ENCODE data around the gene CCL7. TPM values are rescaled to one million over a fixed set of nuclear protein-coding genes. Genes with fewer than 3 reads are reported as not detected.
"Not testable (repeated sequence)": the region's sequence is repeated elsewhere in the genome, so short reads cannot be mapped to it uniquely, and the experiment has no call there.

Gene CCL7
- total RNA-seq, result 3.1 TPM

DNA sequence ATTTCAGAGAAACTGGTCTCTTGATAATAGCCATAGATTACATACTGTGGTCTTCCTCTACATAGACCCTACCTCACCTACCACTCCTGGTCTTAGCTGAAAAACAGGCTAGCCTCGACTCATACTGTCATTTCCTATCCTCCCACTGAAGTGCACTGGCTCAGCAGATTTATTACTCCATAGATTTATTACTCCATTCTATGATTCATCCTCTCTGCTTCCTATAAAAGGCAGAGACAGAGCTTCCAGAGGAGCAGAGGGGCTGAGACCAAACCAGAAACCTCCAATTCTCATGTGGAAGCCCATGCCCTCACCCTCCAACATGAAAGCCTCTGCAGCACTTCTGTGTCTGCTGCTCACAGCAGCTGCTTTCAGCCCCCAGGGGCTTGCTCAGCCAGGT lies at the start of gene CCL7:
Gene CCL7 (plus strand): TSS at position 253 of the 400 bp plus-strand sequence. CDS start 70 bp downstream, at position 323.
- Histone ChIP-seq H3K4me3 (ENCODE audit: low read length) (no peak within 1 kb of the TSS), H3K4me1 (ENCODE audit: insufficient read depth, low read length) (peaks cover 4% of the 10 kb centered on the region), H3K9me3 (ENCODE audit: low read depth, low read length) (no peaks in the 10 kb centered on the region), H3K27me3 (ENCODE audit: insufficient read depth, low read length) (peaks cover 14% of the 10 kb centered on the region)

DNA sequence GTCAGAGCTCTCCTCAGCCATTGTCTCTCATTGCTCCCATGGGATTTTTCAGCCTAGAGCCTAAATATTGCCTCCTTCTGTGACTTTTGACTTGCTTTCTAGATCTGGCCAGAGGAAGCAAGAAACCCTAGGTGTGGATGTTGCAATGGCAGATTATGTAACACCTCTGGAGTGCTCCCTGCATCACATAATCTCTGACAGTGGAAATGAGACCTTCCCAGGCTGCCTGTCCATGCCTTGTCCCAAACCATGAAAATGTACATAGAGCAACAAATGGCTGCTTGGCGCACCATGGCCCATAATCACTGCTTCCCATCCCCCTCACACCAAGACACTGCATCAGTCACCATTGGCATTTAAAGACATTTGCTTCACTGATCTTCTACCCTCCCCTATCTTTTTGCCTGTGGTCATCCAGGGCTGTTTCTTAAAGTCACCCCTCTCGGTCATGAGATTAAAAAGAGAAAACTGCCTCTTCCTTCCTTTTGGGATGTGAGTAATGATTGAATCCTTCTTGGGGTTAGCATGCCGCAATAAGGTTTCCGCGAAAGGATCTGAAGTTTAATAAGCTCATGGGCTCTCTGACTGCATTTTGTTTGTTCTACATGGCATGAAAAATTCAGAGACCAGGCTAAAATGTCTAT lies 49.1 kb upstream of the CCL7 start:
- Histone ChIP-seq H3K4me1 (ENCODE audit: insufficient read depth, low read length) (peaks cover 56% of the 10 kb centered on the region), H3K9me3 (ENCODE audit: low read depth, low read length) (no peaks in the 10 kb centered on the region), H3K4me3 (ENCODE audit: low read length) (no peak overlapping the region), H3K27me3 (ENCODE audit: insufficient read depth, low read length) (no peaks in the 10 kb centered on the region)

DNA sequence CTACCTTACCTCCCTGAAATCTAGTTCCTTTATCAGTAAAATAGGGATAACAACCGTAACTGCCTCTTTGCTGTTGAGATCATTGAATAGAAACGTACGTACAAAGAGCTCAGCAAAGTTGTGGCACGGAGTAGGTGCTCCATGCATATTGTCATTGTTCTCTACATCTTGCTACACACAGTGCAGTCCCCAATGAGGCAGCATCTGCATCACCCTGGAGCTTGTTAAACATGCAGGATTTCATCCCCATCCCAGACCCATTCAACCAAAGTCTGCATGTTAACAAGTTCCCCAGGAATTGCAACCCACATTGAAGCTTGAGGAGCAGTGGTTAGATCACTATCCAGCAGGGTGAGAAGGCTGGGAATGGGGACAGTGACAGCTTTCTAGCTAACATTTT lies 48.6 kb upstream of the CCL7 start:
- Histone ChIP-seq H3K4me3 (ENCODE audit: low read length) (no peak overlapping the region), H3K4me1 (ENCODE audit: insufficient read depth, low read length) (peaks cover 56% of the 10 kb centered on the region), H3K27me3 (ENCODE audit: insufficient read depth, low read length) (no peaks in the 10 kb centered on the region), H3K9me3 (ENCODE audit: low read depth, low read length) (no peaks in the 10 kb centered on the region)

DNA sequence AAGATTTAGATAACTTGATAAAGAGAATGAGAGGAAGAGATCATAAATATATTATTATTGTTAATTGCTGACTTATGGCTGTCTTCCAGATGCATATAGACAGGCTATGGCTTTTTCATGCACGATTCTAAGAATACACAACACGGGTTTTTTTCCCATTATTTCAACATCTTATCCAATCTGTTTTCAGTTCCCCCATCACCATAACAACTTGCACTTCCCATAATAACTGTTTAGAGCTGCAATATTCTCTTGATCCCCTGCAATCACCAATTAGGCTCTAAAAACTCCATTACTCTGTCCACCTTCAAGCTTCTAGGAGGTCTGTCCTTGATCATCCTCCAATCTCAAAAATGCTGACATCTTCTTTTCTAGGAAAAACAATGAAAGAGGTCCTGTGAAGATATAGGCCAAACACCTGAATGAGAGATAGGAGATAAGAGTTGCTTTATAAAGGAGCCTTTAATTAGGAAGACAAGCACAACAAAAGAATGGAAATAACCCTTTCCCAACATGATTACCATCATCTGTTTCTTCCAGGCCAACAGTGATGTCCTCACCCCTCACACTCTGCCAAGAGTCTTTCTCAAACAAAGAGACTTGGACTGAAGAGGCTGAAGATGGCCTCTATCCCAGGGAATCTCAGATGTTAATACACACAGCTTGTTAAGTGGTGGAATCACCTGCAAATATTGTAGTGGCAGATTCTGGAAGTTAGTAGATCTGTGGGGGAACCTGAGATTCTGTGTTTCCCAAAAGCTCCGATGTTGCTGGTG lies 47.1 kb upstream of the CCL7 start:
- Histone ChIP-seq H3K4me1 (ENCODE audit: insufficient read depth, low read length) (peaks cover 54% of the 10 kb centered on the region), H3K9me3 (ENCODE audit: low read depth, low read length) (no peaks in the 10 kb centered on the region), H3K27me3 (ENCODE audit: insufficient read depth, low read length) (no peaks in the 10 kb centered on the region), H3K4me3 (ENCODE audit: low read length) (no peak overlapping the region)

DNA sequence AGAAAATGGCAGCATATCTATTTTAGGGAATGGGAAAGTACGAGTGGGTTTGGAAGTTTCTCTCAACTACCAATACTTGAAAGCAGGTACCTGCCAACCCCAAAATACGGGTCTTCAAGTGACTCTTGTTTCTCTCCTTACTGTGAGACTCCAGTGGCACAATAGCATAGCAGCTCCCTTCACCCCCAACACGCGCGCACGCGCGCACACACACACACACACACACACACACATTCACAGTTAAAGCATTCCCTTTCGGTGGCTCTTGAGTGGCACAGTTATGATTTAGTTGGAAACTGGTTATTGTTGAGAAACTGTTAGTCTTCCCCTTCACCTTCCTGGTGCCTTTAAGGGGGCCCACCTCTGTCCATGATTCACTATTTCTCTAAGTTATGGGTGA lies 45.0 kb upstream of the CCL7 start:
- no peaks in the 10 kb centered on the region for H3K27me3 ChIP-seq (ENCODE audit: insufficient read depth, low read length)

DNA sequence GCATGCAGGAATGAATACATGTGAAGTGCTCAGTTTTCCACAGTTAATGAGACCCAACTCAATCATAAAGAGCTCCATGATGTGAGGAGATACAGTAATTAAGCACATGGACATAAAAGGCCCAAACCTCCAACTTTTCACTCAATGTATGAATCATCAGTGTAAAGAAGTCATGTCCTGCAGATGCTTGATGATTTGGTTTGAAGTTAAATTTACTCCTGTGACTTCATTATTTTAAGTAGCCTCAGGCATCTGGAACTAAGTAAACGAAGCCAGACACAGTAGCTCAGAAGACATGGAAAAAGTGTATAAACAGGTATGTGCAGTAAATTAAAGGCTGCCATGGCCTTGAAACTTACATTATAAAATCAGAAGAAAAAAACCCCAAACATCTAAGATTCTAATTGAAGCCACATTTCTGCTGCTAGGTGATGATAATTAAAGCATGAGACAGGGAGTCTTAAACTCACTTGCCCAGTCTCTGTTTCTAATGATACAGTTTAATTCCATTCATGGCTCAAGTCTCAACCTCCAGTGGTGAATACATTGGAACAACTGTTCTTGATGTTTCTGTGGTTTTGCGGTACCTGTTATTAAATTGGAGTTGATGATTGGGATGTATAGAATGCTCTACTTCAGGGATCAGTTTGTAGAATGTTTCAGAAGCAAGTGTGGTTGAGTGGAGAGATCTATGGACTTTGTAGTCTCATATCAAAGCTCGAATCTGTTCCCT lies 43.8 kb upstream of the CCL7 start:
- Histone ChIP-seq H3K9me3 (ENCODE audit: low read depth, low read length) (peaks cover 5% of the 10 kb centered on the region), H3K27me3 (ENCODE audit: insufficient read depth, low read length) (peaks cover 6% of the 10 kb centered on the region), H3K4me3 (ENCODE audit: low read length) (no peak overlapping the region), H3K4me1 (ENCODE audit: insufficient read depth, low read length) (peaks cover 21% of the 10 kb centered on the region)

More for the DNA sequence above, 45.0 kb upstream of the CCL7 start:
- no peaks in the 10 kb centered on the region for H3K9me3 ChIP-seq (ENCODE audit: low read depth, low read length)
- H3K4me3 ChIP-seq (ENCODE audit: low read length), result no peak overlapping the region
- H3K4me1 ChIP-seq (ENCODE audit: insufficient read depth, low read length), result peaks cover 33% of the 10 kb centered on the region

DNA sequence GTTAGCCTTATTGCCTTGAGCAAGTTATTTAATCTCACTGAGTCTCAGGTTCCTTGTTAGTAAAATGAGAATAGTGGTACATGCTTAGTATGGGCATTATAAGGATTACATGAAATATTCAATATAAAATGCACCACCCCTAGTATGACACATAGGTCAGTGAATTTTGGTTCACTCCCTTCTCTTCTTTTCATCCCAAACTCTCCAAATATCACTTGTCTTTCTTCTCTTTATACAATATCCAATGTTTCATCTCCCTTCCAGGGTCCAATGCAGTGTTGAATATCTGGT lies 43.3 kb upstream of the CCL7 start:
- H3K9me3 ChIP-seq (ENCODE audit: low read depth, low read length), result peaks cover 5% of the 10 kb centered on the region
- peaks cover 6% of the 10 kb centered on the region for H3K27me3 ChIP-seq (ENCODE audit: insufficient read depth, low read length)

DNA sequence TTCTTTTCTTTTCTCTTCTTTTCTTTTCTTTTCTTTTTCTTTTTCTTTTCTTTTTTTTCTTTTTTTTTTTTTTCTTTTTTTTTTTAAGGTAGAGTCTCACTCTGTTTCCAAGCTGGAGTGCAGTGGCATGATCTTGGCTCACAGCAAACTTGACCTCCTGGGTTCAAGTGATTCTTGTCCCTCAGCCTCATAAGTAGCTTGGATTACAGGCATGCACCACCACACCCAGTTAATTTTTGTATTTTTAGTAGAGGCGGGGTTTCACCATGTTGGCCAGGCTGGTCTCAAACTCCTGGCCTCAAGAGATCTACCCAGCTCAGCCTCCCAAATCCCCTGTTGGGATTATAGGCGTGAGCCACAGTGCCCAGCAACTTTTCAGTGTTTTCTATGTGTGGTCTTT lies 42.7 kb upstream of the CCL7 start:
- not testable (repeated sequence) for H3K4me3 ChIP-seq (ENCODE audit: low read length); H3K27me3 ChIP-seq (ENCODE audit: insufficient read depth, low read length); H3K9me3 ChIP-seq (ENCODE audit: low read depth, low read length)
- peaks cover 10% of the 10 kb centered on the region for H3K4me1 ChIP-seq (ENCODE audit: insufficient read depth, low read length)

More for the DNA sequence above, 43.3 kb upstream of the CCL7 start:
- Histone ChIP-seq H3K4me1 (ENCODE audit: insufficient read depth, low read length) (peaks cover 16% of the 10 kb centered on the region), H3K4me3 (ENCODE audit: low read length) (no peak overlapping the region)

DNA sequence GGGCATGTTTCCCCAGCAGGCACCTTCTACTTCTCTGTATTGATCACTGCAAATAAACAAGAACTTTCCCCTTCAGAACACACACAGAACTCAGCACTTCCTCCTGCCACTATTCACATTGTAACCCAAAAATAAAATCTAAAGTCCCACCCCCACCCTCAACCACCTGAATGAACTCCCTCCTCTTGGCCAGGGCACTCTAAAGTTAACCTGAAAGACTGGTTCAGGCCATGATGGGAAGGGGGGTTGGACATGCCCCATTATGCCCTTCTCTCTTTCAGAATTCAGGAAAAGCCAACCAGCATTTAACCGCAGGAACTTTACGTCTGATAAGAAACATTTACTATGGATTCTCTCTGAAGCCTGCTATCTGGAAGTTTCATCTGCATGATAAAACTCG lies 42.3 kb upstream of the CCL7 start:
- Histone ChIP-seq H3K27me3 (ENCODE audit: insufficient read depth, low read length) (peaks cover 6% of the 10 kb centered on the region), H3K9me3 (ENCODE audit: low read depth, low read length) (peaks cover 5% of the 10 kb centered on the region), H3K4me3 (ENCODE audit: low read length) (no peak overlapping the region), H3K4me1 (ENCODE audit: insufficient read depth, low read length) (peaks cover 6% of the 10 kb centered on the region)

DNA sequence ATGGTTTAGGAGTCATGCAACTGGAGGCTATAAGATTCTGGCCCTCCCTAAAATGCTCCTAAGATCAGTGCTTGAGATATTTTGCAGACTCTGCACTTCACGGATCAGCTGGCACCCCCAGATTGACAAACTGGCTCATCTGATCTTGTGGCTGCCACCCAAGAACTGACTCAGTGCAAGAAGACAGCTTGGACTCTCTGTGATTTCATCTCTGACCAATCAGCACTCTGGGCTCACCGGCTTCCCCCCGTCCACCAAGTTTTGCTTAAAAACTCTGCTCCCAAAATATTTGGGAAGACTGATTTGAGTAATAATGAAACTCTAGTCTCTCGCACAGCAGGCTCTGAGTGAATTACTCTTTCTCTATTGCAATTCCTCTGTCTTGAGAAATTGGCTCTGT lies 41.2 kb upstream of the CCL7 start:
- Histone ChIP-seq H3K27me3 (ENCODE audit: insufficient read depth, low read length) (peaks cover 6% of the 10 kb centered on the region), H3K4me3 (ENCODE audit: low read length) (no peak overlapping the region), H3K4me1 (ENCODE audit: insufficient read depth, low read length) (peaks cover 10% of the 10 kb centered on the region), H3K9me3 (ENCODE audit: low read depth, low read length) (peaks cover 5% of the 10 kb centered on the region)

DNA sequence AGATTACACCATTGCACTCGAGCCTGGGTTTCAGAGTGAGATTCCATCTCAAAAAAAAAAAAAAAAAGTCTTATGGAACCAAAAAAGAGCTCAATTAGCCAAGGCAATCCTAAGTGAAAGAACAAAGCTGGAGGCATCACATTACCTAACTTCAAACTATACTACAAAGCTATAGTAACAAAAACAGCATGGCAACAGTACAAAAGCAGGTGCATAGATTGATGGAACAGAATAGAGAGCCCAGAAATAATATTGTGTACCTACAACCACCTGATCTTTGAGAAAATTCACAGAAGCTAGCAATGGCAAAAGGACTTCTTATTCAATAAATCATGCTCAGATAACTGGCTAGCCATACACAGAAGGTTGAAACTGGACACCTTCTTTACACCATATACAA lies 39.7 kb upstream of the CCL7 start:
- Histone ChIP-seq H3K4me3 (ENCODE audit: low read length) (no peak overlapping the region), H3K4me1 (ENCODE audit: insufficient read depth, low read length) (peaks cover 24% of the 10 kb centered on the region), H3K27me3 (ENCODE audit: insufficient read depth, low read length) (peaks cover 6% of the 10 kb centered on the region), H3K9me3 (ENCODE audit: low read depth, low read length) (peaks cover 5% of the 10 kb centered on the region)

DNA sequence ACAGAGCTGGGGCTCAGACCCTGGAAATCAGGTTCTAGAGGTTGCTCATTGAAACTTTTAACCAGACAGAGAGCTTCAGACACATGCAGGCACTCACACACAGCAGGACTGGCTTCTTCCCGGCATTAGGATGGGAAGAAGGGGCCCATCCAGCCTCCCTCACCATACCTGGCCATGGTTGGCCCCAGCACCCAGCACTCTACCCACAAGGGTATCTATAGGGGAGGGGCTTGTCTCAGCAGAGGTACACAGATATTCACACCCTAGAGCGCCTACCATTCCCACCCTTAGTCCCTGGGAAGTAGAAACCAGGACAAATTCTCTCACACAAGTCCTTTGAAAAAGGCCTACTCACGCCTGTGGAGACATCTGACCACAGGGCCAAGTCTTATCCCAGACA lies 35.4 kb upstream of the CCL7 start:
- Histone ChIP-seq H3K4me1 (ENCODE audit: insufficient read depth, low read length) (peaks cover 58% of the 10 kb centered on the region), H3K27me3 (ENCODE audit: insufficient read depth, low read length) (peaks cover 6% of the 10 kb centered on the region)

DNA sequence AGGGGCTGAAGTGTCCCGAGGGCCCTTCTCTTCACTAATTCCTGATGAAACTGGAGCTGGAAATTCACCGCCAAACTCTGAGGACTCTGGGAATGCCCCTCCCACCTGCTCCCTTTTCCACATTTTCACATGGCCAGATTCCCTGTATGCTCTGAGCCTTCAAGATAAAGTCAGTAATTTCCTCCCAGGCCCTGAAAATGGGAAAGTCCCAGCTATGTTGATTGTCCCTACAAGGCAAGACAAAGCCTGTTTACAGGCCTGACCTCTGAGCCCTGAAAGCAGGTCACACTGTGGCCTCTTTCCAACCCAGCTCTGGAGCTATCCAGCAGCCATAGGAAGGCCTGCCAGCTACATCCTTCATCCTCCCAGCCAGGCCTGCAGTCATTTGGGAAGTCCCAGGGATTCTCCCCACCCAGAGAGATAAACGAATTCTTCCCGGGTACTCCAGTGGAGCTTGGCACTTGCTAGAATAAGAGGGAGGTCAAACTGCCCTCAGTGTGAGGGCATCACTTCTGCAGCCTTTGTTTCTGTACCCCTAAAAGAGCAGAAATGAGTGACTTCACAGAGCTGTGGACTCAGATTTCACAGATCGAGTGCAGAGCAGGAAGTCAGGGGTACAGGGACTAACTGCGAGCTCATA lies 34.5 kb upstream of the CCL7 start:
- Histone ChIP-seq H3K4me3 (ENCODE audit: low read length) (no peak overlapping the region), H3K9me3 (ENCODE audit: low read depth, low read length) (peaks cover 2% of the 10 kb centered on the region), H3K4me1 (ENCODE audit: insufficient read depth, low read length) (peaks cover 66% of the 10 kb centered on the region), H3K27me3 (ENCODE audit: insufficient read depth, low read length) (peaks cover 2% of the 10 kb centered on the region)

More for the DNA sequence above, 35.4 kb upstream of the CCL7 start:
- Histone ChIP-seq H3K4me3 (ENCODE audit: low read length) (no peak overlapping the region), H3K9me3 (ENCODE audit: low read depth, low read length) (peaks cover 5% of the 10 kb centered on the region)

DNA sequence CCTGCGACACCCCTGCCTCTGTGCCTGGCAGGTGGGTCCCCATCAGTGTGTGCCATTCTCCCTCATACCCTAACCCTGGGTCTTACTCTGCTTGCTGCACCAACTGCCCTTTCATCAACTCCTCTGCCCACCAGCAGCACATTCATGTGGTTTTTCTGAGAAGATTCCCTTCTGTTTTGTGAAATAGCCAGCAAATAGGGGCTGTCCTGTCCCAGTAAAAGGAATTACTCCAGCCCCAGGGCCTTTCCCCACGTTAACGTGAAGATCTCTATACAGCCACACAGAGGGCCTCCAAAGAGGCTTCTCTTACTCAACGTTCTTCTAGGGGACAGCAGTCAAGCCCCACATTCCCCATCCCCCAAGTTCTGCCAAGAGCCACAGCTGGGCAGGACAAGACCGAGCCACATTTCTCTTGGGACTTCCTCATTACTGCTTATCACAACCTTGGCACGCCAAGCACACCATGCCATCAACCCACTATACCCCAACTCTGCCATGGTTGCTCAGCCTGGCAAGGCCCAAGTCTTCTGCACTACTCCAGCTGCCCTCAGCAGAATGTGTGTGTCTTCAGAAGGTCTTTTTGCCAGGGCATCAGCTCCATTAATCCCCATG lies 33.6 kb upstream of the CCL7 start:
- H3K4me1 ChIP-seq (ENCODE audit: insufficient read depth, low read length), result peaks cover 75% of the 10 kb centered on the region
- no peak overlapping the region for H3K4me3 ChIP-seq (ENCODE audit: low read length)
- H3K9me3 ChIP-seq (ENCODE audit: low read depth, low read length), result no peaks in the 10 kb centered on the region
- H3K27me3 ChIP-seq (ENCODE audit: insufficient read depth, low read length), result no peaks in the 10 kb centered on the region

DNA sequence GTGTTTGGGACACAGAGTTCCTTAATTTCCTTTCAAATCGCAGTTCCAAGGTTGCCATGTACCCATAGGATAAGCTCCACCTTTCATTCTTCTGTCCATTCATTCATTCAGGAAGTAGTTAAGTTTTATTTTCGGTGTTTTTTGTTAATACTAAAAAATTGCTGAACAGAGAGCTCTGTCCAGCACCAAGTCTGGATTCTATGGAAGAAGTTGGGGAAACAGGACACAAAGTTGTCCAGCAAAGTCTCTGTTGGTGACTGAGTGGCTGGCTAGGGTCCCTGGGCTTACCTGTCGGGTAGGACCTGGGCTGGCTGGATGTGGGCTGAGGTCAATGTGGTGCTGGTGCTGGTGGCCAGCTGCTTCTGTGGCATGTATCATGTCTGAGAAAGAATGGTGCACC lies 32.6 kb upstream of the CCL7 start:
- Histone ChIP-seq H3K4me1 (ENCODE audit: insufficient read depth, low read length) (peaks cover 86% of the 10 kb centered on the region), H3K4me3 (ENCODE audit: low read length) (no peak overlapping the region), H3K27me3 (ENCODE audit: insufficient read depth, low read length) (no peaks in the 10 kb centered on the region), H3K9me3 (ENCODE audit: low read depth, low read length) (no peaks in the 10 kb centered on the region)
